ENCODE data around the gene CDH12.

The CDH12 gene

DNA sequence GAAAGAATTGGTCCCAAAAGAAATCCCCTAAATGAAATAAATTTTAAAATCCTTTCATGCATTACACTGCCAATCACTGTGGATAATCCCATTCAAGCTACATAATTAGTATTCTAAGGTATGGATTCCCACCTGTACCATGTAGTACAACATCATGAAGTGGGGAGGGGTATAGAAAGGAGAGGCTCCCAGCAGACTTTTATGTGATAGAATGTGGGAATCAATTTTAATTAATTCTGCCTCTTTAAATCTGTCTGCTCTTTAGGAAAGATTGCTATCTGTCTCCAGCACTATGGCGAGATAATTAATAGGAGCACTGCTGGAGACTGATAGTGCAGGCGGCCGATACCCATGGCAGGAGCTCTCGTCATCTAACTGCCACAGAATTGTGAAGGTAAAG lies 95.4 kb downstream of the CDH12 start:
- DNase-seq: no peak

DNA sequence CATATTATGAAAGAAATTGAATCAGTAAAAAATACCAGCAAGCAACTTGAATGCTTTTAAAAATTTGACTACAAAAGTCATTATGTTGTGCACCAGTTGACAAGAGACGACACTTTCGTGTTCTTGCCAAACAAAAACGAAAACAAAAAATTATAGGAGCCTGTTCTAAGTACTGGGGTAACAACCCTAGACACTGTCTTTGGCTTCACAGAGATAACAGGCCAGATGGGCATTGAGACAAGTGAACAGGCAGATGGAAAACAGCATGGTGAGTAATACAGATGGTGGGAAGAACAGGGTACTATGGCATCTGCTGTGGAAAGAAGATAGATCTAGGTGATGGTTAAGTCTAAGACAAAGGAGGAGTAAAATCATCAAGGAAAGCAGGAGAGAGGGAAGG lies 99.0 kb downstream of the CDH12 start:
- no peak for DNase-seq

DNA sequence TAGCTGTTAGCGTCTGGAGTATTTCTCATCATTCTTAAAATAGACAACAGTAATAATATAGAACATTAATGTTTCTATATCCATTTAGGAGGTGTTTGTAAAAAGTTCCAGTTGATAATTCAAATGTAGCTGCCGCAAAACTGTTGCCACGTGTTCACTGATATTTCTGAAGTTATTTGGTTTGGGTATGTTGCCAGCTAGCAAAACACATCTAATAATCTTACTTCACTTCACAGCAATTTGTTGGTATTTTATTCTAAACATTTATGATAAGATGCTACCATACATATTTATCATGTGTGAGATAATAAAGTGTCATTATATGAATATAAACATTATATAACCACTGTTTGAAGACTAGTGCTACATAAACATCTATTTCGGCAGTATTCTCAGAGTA lies 101.6 kb downstream of the CDH12 start:
- no peak for DNase-seq

DNA sequence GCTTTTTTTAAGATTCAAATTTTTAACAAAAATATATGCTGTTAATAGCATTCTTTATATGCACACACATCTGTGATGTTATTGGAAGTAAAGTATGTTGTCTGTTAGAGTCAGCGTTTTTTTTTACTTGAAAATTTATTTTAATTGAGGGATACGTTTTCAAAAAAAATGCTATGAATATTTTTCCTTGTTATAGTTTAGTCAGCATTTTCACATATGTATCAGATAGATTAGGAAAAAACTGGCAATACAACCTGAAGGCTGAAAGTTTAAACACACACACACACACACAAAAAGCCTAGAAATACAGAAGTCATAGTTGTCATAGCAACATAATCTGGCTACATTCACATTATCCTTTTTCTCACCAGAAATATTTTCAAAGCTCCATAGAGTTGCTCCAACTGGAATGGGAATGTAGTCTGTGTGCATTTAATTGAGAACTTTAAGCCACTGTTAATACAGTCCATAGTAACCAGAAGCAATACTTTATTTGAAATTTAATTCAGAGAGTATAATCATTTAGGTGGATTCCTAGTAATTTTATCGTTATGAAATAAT lies 116.6 kb downstream of the CDH12 start:
- DNase-seq: no peak

DNA sequence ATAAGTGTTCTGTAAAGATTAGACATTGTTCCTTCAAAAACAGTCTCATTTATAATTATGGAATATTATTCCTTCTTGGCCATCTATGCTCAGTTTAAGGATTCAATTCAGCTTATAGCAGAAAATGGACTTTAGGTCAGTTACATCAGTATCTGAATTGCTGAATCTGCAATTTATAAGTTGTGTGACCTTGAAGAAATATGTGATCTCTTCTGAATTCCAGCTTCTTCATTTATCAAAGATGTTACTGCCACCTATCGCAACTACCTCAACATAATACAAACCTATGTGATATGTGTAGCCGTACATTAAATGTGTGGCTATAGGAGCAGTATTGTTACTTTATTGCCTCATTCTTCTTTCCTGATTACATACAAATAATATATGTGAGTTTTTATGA lies 118.2 kb downstream of the CDH12 start:
- no peak for DNase-seq

DNA sequence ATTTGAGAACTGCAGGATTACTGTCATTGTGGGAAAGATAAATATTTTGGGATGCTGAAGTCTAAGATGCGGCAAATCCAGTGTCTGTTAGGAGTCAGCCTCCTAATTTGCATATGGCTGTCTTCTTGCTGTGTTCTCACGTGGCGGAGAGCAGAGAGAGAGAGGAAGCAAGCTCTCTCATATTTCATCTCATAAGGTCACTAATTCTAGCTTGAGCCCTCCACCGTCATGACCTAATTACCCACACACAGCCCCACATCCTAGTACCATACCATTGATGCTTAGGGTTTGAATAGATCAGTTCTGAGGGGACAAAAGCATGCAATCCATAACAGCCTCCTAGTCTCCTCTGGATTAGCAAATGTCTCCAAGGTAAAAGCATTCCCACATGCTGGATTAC lies 124.5 kb downstream of the CDH12 start:
- no peak for DNase-seq

DNA sequence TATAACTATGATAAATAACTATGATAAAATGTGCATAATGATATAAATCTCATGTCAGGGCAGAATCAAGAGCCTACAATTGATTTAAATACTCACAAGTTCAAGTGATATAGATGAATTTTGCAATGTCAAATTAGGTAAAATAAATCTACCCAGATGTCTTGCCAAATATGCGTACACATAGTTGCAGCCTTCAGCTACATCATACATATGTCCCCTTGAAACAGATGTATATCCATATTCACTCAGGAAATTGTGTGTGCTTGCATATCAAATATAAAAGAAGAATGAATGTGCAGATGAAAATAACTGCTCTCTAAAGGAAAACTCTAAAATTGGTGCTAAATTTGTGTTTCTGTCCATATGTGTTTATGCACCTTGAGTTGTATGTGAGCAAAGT lies 130.7 kb downstream of the CDH12 start:
- no peak for DNase-seq

DNA sequence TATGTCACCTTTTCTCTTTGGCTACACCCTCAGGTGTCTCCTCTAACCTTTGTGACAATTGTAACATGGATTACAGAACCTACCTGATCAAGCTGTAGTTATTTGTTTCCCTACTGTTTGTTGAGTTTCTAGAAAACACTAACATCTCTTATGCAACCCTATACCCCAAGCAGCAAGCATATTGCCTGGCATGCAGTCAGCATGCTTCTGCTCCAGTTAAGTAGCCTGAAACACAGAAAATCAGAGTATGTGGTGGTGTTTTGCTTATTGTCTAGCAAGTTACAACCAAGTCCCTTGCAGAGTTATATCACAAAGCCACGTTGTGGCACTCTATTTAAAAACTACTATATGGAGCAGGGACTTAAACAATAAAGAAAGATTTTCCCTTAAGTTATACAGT lies 131.1 kb downstream of the CDH12 start:
- no peak for DNase-seq

DNA sequence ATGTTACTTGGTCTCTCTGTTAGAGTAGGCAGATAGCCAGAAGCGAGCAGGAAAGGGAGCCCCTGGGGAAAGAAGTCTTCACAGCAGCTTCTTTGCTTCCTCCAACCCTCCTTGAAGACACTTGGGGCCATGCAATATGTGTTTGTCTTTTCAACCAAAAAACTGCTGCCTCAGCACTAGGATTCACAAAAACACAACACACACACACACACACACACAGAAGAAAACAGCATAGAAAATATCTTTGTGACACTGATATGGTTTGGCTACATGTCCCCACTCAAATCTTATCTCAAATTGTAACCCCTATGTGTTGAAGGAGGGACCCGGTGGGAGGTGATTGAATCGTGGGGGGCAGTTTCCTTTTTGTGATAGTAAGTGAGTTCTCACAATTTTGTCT lies 133.3 kb downstream of the CDH12 start:
- DNase-seq: no peak

DNA sequence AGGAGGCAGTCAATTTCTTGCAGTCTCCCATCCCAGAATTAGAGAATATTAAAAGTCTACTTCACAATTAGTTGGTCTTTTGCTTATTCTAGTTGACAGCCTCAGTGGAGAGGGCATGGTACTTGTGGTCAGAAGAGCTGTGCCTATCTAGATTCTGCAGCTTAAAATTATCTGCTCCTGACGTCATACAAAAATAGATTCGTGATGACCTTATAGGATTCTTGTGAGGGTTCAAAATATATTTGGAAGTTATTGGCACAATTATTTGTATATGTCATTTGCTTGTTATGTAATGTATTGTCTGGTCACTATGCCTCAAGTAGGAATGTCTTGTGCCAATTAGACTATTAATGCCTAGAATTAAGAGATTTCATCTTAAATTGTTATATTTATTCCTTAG lies 142.5 kb downstream of the CDH12 start:
- no peak for DNase-seq

DNA sequence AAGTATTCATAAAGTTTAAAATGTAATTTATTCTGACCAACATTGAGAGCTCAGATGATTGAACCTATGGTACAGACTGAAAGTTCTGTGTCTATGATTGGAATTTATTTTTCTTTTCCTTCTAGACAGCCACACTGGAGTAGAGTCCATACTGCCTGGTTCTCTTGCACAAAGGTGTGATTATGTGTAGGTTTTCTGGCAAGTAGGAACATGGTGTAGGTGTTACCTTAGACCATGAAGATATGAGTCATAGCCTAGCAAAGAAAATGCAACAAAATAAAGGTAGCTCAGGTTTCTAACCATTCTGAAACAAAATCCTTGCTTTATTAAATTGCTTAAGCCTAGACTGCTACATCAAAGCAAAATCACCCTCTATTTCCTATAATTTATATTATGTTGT lies 143.4 kb downstream of the CDH12 start:
- DNase-seq: no peak

DNA sequence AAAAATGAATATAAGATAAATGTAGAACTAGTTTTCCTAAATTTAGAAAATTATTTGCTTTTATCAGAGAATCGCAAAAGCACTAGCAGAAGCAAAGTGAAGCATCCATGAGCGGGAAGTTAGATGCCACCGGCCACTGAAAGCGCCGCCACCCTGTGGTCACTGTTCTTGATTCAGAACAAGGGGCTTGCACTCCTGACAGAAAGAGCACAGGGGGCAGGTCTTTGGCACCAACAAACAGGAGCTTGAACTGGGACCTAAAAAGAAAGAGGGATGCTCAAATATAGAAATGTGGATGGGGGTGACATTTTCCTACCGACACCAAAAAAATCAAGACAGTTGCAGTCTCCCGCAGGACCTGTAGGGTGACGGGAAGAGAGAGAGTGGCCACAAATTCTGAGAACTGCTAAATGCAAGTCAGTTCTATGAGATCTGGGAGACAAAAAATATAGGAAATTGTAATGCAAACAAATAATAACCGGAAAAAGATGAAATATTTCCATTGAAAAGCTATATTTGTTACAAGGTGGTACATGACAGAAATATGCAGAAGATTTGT lies 144.3 kb downstream of the CDH12 start:
- DNase-seq: no peak

DNA sequence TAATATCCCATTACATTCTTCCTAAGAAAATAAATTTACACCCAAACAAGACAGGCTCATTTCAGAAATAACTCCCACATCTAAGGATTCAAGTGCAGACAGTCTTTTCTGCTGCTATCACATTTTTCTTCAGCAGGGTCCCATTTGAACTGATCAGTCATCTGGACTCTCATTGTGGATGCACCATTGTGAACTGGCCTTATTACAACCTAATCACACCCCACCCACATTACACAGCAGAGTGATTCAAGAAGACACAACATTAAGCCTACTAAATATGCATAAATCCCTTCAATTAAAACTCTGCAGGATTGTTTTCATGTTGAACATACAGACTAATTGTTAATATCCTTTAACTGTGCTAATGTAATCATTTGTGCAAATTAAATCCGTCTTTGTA lies 146.2 kb downstream of the CDH12 start:
- DNase-seq: no peak

DNA sequence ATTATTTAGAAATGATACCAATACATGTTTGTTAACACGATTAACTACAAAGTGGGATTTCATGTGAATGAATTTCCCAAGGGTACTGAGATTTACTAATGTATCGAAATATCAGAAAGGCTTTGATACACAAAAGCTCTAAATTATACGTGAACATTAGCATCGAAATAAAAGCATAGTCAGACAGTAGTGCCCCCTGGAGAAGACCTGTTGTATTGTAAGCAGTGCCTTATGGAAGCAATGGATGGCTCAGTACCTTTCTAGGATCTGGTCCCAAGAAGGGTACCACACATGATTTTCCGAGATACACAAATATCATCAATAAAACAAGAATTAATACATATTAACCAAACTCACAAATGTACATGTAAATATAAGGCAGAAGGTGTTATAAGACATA lies 153.8 kb downstream of the CDH12 start:
- DNase-seq: no peak

DNA sequence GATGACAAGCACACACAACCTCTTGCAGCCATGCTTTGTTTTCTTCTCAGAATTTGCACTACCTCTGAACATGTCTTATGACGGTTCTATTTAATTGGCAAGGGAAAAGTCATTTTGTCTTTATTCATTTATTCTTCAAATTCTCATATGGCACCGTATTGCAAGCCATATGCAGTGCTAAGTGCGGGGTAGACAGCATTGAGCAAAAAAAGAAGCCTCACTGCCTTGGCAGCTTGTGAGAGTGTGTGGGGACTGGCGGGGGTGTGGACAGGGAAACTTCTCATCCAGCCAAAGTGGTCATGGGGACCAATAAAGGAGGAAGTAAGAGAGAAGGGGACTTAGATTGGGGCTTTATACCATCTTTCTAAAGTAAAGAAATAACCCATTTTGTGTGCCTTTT lies 160.0 kb downstream of the CDH12 start:
- DNase-seq: no peak

DNA sequence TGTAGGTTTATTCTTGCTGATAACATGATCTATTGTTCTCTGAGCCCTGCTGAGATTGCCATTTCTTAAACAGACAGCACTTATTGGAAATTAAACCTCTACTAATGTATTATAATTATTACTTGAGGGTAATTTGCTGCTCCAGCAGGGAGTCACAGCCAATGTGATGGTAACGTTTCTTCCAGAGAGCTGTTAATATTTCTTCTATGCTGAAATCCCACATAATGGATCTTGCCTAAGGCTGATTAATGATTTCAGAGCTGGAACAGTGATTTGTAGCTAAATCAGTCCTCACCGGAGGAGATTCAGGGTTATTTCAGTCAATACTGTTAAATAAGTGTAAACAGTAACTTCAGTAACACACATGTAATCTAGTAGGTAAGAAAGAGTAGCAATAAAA lies 170.1 kb downstream of the CDH12 start:
- no peak for DNase-seq

DNA sequence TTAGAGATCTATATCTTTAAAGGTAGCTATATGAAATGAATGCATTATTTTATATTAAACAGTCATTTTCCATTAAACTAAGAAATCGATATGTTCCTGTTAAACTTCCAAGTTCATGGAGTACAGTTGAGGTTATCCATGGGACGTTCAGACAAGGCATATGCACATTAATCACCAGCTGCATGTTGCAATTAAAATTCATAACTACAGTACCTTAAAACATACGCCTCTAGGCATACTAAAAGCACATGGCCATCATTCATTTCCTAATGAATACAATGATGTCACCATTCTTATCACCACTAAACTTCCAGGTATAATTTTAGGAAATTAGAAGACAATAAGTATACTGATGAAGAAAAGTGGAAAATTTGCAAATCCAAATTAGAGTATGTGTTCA lies 174.3 kb downstream of the CDH12 start:
- no peak for DNase-seq

DNA sequence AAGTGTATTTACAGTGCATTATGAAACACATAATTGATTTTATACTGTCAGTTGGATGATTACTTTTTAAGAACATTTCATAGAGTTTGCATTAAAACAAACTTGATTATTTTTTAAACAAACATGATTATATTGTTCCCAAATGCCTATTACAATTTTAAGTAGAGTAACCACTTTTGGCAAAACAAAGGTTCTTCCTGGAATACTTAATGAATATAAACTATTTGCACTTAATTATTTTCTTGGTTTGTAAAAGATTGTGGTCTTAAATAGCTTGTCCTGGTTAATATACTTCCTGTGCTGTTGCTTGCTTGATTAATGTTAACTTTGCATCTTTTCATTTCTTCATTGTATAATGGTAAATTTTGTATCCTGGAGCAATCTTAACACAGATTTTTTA lies 180.0 kb downstream of the CDH12 start:
- DNase-seq: no peak

DNA sequence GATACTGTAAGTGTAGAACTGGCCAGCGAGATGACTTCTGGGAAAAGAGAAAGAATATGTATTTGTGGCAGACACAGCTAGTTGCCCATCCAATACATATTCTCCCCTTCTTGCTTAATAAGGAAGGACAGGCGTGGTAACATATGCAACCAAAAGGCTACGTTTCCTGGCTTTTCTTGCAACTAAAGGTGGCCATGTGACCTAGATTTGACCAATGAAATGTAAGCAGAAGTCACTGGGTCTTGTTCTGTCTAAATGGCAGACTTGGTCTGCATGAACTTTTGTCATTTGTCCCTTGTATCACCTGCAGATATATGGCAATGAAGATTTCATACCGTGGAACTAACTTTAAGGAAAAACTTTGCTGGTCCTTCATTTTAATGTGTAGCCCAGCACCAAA lies 183.8 kb downstream of the CDH12 start:
- no peak for DNase-seq

DNA sequence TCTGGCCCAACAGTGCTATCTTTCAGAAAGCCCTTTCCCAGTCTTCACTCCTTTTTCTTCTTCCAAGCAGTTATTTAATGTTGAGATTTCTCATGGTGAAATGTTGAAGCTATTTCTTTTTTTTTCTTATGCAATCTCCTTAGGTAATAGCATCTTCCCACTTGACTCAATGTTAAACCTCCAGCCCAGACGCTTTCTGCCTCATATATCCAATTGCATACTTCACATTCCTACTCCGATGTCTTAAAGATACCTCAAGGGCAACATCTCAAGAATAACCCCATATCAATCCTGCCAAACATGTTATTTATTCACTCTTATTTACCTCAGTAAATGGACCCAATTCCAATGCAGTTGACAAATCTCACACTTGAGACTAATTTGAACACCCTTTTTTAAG lies 187.3 kb downstream of the CDH12 start:
- no peak for DNase-seq

DNA sequence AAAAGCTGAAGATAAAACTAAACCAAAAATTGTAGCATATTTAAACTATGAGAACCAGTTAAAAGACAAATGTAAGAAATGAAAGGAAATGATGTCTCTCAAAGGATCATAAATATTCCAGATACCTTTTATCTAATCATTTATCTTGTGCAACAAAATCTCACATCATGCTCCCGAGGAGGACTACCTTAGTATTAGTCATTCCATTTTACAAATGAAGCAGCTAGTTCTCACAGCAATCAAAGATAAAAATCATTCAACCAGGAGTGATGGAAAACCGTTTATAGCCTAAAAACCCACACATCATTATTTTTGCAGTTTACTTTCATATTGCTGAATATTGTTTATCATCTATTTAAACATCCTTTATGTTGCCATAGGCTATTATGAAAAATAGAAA lies 190.0 kb downstream of the CDH12 start:
- DNase-seq: no peak

DNA sequence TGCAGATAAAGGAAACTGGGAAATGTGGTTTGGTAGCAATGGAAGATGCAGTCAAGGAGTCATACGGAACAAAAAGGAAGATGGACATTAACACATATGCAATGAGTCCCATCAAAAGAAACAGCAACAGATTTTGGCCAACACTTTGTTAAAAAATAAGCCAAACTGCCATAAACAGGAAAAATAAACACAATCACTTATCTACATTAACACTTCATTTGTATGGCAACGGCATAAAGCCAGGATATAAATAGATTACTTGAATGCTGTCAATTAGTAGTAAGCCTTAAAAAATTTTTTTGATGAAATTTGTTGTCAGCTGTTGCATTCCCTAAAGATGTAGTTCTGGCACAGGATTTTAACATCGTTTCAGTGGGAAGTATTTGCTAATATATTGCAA lies 190.8 kb downstream of the CDH12 start:
- DNase-seq: no peak

DNA sequence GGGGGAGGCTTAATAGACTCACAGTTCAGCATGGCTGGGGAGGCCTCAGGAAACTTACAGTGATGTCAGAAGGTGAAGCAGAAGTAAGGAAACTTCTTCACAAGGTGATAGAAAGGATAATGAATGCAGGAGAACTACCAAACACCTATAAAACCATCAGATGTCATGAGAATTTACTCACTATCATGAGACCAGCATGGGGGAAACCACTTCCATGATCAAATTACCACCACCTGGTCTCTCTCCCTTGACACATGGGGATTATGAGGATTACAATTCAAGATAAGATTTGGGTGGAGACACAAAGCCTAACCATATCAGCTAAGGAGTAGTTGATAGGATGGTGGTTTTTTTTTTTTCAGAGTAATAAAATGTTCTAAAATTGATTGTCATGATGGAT lies 201.8 kb downstream of the CDH12 start:
- no peak for DNase-seq

DNA sequence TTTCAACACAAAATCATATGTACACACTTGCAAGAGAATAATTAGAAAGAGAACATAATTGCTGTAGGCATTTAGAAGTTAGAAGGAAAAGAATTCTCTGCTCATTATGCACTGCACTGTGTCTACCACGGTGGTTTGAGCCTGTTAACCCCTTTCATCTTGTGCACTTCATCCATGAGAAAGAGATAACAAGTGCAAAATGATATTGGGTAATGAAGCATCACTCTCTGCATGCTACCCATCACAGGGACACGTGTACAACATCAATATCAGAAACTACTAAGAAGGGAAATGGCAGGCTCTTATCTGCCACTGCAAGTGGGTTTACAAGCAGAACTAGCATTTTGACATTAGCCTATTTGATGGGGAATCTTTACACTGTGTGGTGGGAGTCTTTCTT lies 202.6 kb downstream of the CDH12 start:
- no peak for DNase-seq

DNA sequence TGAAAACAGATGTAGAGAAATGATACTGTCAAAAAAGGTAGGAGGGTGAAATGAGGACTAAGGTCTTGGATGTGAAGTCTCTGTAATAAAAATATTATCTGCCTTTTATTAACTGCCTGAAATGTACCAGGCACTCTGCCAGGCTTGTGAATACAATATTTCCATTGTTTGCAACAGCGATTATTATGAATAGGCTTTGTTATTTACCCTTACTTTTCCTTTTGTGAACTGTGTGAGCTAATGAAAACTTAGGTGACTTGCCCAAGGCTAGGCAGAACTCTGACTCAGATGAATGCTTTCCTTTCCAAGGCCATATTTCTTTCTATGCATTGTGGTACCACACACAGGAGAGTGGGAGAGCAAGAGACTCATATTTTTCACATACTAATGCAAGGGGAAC lies 204.1 kb downstream of the CDH12 start:
- DNase-seq: no peak

DNA sequence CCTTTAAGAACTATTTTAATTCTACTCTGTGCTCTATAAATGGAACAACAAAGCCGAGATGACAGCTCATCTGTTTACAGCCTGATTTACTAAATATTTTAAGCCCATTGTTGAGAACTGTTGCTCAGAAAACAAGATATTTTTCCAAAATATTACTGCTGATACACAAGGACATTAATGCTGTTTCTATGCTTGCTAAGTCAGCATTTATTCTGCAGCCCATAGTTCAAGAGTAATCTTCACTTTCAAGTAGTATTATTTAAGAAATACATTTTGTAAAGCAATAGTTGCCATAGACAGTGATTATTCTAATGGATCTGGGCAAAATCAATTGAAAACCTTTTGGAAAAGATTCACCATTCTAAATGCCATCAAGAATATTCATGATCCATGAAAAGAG lies 208.3 kb downstream of the CDH12 start:
- no peak for DNase-seq
